WI38 (cell line): ENCODE results near the gene AGMO.
"Not testable (repeated sequence)": the region's sequence is repeated elsewhere in the genome, so short reads cannot be mapped to it uniquely, and the experiment has no call there.

Source experiments
- H3K4me3 ChIP-seq: 2 replicates; pipeline ENCODE4 v1.5.1; 2011; ENCODE audit warnings: low read depth, mild to moderate bottlenecking, control low read depth, low read length
- TF ChIP-seq, protein P1 (sequence below): IDR thresholded peaks from 2 replicates; pipeline ENCODE4 v1.5.1; 2012; ENCODE audit warnings: low read depth, mild to moderate bottlenecking, control low read depth, low read length

Gene AGMO

DNA sequence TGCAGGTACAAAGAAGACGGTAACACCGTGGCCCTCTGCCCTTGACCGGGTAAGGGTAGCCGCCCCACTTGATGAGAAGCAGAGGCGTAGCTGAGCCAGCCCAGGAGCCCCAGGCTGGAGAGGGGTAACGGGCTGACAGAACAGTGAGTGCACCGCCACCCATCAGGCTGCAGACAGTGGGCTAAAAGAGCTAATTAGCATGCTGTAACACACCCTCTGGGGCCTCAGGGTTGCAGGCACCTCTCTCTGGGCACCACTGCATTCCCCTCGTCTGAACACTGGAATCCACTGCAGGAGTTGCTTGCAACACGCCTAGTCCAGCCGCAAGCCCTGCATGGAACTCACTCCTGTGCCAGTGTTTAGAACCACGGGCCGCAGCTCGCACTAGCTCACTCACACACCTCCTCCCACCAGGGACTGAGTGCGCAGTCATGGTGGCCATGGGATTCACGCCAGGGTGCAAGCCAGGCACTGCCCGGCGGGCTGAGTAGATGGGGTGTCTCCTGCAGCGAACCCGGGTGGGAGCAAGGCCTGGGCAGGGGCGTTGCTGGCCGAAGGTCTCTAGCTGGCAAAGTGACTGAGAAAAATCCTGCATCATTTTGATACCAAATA, 36.1 kb downstream of the AGMO start:
- H3K4me3 ChIP-seq, result no peak overlapping the region
- TF ChIP-seq, protein P1, sequence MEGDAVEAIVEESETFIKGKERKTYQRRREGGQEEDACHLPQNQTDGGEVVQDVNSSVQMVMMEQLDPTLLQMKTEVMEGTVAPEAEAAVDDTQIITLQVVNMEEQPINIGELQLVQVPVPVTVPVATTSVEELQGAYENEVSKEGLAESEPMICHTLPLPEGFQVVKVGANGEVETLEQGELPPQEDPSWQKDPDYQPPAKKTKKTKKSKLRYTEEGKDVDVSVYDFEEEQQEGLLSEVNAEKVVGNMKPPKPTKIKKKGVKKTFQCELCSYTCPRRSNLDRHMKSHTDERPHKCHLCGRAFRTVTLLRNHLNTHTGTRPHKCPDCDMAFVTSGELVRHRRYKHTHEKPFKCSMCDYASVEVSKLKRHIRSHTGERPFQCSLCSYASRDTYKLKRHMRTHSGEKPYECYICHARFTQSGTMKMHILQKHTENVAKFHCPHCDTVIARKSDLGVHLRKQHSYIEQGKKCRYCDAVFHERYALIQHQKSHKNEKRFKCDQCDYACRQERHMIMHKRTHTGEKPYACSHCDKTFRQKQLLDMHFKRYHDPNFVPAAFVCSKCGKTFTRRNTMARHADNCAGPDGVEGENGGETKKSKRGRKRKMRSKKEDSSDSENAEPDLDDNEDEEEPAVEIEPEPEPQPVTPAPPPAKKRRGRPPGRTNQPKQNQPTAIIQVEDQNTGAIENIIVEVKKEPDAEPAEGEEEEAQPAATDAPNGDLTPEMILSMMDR, result no peak

DNA sequence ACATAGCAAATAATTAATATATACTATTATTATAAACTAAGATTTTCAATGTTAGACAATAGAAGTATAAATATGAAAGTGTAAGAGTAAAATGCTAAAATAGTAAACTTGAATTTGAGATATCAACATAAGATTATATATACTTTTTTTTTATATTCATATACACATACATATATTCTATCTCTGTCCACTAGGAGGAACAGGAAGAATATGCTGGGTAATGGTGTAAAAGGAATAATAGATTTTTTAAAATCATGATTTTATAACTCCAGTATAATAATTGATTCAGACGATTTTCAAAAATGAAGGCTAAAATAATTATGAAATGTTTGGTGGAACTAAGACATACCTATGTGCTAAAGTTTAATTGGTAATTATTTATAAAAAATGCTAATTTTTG, 37.7 kb downstream of the AGMO start:
- no peak overlapping the region for H3K4me3 ChIP-seq
- TF ChIP-seq, protein P1, result no peak

DNA sequence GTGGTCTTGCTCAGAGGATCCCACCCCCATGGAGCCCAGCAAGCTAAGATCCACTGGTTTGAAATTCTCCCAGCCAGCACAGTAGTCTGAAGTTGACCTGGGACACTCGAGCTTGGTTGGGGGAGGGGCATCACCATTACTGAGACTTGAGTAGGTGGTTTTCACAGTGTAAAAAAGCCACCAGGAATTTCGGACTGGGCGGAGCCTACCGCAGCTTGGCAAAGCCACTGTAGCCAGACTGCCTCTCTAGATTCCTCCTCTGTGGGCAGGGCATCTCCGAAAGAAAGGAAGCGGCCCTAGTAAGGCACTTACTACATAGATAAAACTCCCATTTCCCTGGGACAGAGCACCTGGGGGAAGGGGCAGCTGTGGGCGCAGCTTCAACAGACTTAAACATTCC, 44.0 kb downstream of the AGMO start:
- H3K4me3 ChIP-seq, result not testable (repeated sequence)

DNA sequence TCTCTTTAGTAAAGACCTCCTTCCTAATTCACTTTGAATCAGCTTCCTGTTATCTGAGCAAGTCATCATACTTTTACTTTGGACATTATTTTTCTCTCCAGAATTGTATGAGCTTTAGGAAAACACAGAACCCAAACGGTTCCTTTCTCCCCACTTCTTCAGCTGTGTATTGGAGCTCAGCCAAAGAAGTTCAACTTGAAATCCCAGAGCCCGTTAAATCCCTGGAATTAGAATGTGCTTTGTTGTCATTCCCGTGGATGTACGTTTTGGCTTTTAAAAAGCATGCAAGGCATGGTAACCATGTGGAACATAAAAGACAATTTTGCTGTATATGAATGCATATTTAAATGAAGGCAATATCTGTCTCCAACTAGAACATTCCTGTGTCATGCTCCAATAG, 46.6 kb downstream of the AGMO start:
- no peak overlapping the region for H3K4me3 ChIP-seq
- TF ChIP-seq, protein P1, result no peak

DNA sequence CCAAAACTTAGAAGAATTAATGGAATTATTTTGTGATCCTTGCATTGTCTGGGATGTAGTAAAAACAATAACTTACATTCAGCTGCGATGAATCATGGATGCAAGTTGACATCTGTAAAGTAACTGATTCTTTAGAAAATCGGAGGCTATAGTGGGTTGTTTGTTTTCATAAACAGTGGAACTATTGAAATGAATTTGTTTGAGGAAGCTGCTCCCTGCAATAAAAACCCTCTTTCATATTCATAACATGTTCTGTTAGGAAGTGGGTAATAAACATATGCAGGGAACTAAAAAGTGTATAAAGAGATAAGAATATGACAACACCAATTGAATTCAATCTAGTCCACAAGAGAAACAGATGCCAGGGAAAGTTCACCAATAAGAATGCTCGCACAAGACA, 53.6 kb downstream of the AGMO start:
- no peak overlapping the region for H3K4me3 ChIP-seq
- TF ChIP-seq, protein P1, result no peak

DNA sequence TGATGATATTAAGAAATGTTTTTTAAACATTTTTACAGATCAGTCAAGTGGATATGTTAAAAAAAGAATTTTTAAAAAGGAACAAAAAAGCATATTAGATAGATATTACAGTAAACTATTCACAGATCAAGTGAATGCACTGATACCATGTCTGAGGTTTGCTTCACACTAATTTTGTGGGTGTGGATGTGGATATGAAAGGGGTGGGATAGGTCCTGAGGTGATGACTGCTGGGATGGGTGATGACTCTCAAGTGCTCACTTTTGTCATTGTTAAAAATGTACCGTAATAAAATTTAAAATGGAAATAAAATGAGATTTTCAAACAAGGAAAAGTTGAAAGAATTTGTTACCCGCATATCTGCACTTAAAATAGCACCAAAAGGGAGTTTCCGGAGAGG, 54.1 kb downstream of the AGMO start:
- TF ChIP-seq, protein P1, result no peak
- H3K4me3 ChIP-seq, result no peak overlapping the region

DNA sequence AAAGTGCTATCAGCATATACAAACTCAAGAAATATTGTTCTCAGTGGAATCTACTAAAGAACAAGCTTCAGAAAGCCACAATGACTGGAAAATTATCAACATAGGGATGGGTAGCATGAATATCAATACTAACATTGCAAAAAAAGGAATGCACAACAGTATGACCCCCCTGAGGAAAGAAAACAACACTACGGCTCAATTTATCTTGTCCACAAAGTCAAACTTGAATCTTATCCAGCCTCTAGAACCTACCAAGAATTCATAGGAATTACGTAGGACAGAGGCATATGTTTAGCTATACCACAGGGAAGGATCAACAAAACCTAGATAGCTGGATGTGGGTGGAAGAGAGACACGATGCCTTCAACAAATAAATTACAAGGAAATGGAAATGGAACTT, 54.6 kb downstream of the AGMO start:
- TF ChIP-seq, protein P1, result no peak
- no peak overlapping the region for H3K4me3 ChIP-seq

DNA sequence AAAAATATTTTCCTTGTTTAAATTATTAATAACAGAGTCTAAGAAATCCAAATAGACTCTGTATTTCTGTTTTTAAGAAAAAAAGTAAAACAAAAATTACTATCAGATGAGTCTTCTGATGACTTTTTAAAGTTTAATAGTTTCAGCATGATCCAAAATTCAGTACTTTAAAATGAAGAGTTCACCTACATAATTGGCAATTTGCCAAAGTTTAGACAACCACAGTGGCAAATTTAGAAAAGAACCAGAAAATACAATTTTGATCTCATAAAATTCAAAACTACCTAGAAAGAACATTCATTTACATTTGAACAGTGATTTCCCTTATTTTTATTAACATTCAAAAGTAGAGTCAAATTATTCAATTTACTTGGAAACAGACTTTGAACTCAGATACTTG, 56.1 kb downstream of the AGMO start:
- no peak overlapping the region for H3K4me3 ChIP-seq

More for the DNA sequence above, 56.1 kb downstream of the AGMO start:
- TF ChIP-seq, protein P1, result no peak
